ENCODE data around the gene PLB1. TPM values are rescaled to one million over a fixed set of nuclear protein-coding genes. Genes with fewer than 3 reads are reported as not detected.

The PLB1 gene
- total and polyA plus RNA-seq, 2 experiments from 2014 or later: 0.06 to 0.21 TPM

DNA sequence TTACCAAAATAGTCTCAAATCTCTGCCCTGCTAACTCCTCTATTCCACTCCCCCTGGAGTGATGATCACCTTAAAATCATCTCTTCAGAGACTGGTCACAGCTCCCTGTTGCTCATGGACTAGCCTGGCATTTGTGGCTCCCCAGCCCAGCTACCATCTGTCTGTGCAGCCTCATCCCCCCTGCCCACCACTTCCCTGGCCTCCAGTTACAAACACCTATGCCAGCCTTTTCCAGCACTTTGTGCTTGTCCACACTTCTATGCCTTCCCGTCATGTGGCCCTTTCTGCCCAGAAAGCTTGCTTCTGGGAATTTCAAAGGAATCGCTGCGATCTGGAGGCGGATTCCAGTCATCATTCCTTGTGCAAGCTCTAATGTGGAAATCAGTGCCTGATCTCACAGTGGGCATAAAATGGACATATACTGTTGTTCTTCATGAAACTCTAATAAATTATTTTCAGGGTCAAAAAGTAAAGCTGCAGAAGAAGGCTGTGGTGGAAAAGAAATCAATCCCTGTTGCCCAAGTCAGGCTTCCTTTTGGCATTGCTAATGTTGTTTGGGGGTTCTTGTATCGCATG, 19.4 kb downstream of the PLB1 start:
- Histone ChIP-seq H3K9me2 (ENCODE audit: insufficient read depth) (no peaks in the 10 kb centered on the region; the same call in none of the 2 replicates), H4K20me1 (replicated peaks; ENCODE audit: insufficient read depth) (no peaks in the 10 kb centered on the region), H3K36me3 (ENCODE audit: insufficient read depth) (no peaks in the 10 kb centered on the region), H3F3A (replicated peaks; ENCODE audit: low read depth) (no peaks in the 10 kb centered on the region), H3K4me2 (no peak overlapping the region), H3K4me1 (ENCODE audit: insufficient read depth) (no peaks in the 10 kb centered on the region), H3K27me3 (ENCODE audit: insufficient read depth) (no peaks in the 10 kb centered on the region), H3K4me3 (no peak overlapping the region), H3K27ac (ENCODE audit: low read depth) (no peak overlapping the region), H2AFZ (no peak overlapping the region), H3K79me2 (replicated peaks; ENCODE audit: insufficient read depth) (no peaks in the 10 kb centered on the region)
- ATAC-seq: no peak
- H3K27me3 Mint-ChIP-seq (ENCODE audit: insufficient read depth, low read depth, poor library complexity): no peaks in the 10 kb centered on the region
- no peak overlapping the region for H3K4me3 Mint-ChIP-seq
- H3K4me1 Mint-ChIP-seq: no peaks in the 10 kb centered on the region
- H3K27ac Mint-ChIP-seq: no peak overlapping the region
- TF ChIP-seq JUNB (IDR thresholded peaks at IDR 0.05; ENCODE audit: unreplicated experiment) (no peak), NANOG (IDR thresholded peaks at IDR 0.05; ENCODE audit: borderline replicate concordance) (no peak), POLR2AphosphoS5 (IDR thresholded peaks at IDR 0.05; ENCODE audit: low read depth) (no peak), CREB1 (CRISPR knock-in tag; IDR thresholded peaks at IDR 0.05; ENCODE audit: low read depth) (no peak), EZH2phosphoT487 (IDR thresholded peaks at IDR 0.05; ENCODE audit: unreplicated experiment) (no peak), STAT1 (IDR thresholded peaks at IDR 0.05; ENCODE audit: unreplicated experiment) (no peak), ZNF331 (CRISPR knock-in tag; IDR thresholded peaks at IDR 0.05; ENCODE audit: low read depth) (no peak), EZH2 (IDR thresholded peaks at IDR 0.05; ENCODE audit: low read depth, unreplicated experiment) (no peak), ZNF114 (CRISPR knock-in tag; IDR thresholded peaks at IDR 0.05) (no peak)
- TF ChIP-seq, protein P1, sequence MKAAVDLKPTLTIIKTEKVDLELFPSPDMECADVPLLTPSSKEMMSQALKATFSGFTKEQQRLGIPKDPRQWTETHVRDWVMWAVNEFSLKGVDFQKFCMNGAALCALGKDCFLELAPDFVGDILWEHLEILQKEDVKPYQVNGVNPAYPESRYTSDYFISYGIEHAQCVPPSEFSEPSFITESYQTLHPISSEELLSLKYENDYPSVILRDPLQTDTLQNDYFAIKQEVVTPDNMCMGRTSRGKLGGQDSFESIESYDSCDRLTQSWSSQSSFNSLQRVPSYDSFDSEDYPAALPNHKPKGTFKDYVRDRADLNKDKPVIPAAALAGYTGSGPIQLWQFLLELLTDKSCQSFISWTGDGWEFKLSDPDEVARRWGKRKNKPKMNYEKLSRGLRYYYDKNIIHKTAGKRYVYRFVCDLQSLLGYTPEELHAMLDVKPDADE (IDR thresholded peaks at IDR 0.05): no peak
- TF ChIP-seq, protein P2, sequence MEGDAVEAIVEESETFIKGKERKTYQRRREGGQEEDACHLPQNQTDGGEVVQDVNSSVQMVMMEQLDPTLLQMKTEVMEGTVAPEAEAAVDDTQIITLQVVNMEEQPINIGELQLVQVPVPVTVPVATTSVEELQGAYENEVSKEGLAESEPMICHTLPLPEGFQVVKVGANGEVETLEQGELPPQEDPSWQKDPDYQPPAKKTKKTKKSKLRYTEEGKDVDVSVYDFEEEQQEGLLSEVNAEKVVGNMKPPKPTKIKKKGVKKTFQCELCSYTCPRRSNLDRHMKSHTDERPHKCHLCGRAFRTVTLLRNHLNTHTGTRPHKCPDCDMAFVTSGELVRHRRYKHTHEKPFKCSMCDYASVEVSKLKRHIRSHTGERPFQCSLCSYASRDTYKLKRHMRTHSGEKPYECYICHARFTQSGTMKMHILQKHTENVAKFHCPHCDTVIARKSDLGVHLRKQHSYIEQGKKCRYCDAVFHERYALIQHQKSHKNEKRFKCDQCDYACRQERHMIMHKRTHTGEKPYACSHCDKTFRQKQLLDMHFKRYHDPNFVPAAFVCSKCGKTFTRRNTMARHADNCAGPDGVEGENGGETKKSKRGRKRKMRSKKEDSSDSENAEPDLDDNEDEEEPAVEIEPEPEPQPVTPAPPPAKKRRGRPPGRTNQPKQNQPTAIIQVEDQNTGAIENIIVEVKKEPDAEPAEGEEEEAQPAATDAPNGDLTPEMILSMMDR (conservative IDR thresholded peaks at IDR 0.05; ENCODE audit: low read depth in 2 of 2): no peak
- TF ChIP-seq, protein P3, sequence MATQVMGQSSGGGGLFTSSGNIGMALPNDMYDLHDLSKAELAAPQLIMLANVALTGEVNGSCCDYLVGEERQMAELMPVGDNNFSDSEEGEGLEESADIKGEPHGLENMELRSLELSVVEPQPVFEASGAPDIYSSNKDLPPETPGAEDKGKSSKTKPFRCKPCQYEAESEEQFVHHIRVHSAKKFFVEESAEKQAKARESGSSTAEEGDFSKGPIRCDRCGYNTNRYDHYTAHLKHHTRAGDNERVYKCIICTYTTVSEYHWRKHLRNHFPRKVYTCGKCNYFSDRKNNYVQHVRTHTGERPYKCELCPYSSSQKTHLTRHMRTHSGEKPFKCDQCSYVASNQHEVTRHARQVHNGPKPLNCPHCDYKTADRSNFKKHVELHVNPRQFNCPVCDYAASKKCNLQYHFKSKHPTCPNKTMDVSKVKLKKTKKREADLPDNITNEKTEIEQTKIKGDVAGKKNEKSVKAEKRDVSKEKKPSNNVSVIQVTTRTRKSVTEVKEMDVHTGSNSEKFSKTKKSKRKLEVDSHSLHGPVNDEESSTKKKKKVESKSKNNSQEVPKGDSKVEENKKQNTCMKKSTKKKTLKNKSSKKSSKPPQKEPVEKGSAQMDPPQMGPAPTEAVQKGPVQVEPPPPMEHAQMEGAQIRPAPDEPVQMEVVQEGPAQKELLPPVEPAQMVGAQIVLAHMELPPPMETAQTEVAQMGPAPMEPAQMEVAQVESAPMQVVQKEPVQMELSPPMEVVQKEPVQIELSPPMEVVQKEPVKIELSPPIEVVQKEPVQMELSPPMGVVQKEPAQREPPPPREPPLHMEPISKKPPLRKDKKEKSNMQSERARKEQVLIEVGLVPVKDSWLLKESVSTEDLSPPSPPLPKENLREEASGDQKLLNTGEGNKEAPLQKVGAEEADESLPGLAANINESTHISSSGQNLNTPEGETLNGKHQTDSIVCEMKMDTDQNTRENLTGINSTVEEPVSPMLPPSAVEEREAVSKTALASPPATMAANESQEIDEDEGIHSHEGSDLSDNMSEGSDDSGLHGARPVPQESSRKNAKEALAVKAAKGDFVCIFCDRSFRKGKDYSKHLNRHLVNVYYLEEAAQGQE (IDR thresholded peaks at IDR 0.05; ENCODE audit: unreplicated experiment): no peak
- TF ChIP-seq, protein P4, sequence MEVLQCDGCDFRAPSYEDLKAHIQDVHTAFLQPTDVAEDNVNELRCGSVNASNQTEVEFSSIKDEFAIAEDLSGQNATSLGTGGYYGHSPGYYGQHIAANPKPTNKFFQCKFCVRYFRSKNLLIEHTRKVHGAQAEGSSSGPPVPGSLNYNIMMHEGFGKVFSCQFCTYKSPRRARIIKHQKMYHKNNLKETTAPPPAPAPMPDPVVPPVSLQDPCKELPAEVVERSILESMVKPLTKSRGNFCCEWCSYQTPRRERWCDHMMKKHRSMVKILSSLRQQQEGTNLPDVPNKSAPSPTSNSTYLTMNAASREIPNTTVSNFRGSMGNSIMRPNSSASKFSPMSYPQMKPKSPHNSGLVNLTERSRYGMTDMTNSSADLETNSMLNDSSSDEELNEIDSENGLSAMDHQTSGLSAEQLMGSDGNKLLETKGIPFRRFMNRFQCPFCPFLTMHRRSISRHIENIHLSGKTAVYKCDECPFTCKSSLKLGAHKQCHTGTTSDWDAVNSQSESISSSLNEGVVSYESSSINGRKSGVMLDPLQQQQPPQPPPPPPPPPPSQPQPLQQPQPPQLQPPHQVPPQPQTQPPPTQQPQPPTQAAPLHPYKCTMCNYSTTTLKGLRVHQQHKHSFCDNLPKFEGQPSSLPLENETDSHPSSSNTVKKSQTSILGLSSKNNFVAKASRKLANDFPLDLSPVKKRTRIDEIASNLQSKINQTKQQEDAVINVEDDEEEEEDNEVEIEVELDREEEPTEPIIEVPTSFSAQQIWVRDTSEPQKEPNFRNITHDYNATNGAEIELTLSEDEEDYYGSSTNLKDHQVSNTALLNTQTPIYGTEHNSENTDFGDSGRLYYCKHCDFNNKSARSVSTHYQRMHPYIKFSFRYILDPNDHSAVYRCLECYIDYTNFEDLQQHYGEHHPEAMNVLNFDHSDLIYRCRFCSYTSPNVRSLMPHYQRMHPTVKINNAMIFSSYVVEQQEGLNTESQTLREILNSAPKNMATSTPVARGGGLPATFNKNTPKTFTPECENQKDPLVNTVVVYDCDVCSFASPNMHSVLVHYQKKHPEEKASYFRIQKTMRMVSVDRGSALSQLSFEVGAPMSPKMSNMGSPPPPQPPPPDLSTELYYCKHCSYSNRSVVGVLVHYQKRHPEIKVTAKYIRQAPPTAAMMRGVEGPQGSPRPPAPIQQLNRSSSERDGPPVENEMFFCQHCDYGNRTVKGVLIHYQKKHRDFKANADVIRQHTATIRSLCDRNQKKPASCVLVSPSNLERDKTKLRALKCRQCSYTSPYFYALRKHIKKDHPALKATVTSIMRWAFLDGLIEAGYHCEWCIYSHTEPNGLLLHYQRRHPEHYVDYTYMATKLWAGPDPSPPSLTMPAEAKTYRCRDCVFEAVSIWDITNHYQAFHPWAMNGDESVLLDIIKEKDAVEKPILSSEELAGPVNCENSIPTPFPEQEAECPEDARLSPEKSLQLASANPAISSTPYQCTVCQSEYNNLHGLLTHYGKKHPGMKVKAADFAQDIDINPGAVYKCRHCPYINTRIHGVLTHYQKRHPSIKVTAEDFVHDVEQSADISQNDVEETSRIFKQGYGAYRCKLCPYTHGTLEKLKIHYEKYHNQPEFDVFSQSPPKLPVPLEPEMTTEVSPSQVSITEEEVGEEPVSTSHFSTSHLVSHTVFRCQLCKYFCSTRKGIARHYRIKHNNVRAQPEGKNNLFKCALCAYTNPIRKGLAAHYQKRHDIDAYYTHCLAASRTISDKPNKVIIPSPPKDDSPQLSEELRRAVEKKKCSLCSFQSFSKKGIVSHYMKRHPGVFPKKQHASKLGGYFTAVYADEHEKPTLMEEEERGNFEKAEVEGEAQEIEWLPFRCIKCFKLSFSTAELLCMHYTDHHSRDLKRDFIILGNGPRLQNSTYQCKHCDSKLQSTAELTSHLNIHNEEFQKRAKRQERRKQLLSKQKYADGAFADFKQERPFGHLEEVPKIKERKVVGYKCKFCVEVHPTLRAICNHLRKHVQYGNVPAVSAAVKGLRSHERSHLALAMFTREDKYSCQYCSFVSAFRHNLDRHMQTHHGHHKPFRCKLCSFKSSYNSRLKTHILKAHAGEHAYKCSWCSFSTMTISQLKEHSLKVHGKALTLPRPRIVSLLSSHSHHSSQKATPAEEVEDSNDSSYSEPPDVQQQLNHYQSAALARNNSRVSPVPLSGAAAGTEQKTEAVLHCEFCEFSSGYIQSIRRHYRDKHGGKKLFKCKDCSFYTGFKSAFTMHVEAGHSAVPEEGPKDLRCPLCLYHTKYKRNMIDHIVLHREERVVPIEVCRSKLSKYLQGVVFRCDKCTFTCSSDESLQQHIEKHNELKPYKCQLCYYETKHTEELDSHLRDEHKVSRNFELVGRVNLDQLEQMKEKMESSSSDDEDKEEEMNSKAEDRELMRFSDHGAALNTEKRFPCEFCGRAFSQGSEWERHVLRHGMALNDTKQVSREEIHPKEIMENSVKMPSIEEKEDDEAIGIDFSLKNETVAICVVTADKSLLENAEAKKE (CRISPR knock-in tag; IDR thresholded peaks at IDR 0.05): no peak
- peaks cover 3% of the 10 kb centered on the region for H3K9me3 Mint-ChIP-seq
- no peaks in the 10 kb centered on the region for H3K36me3 Mint-ChIP-seq (ENCODE audit: low read depth)
- no peak for DNase-seq (ENCODE audit: low spot score)
